ENCODE measurements around the gene RGL1. TPM values are rescaled to one million over a fixed set of nuclear protein-coding genes. Genes with fewer than 3 reads are reported as not detected.
A peak's percentile ranks its signal among the peaks of the same experiment; 100 is the strongest.

Gene RGL1
- total RNA-seq, 1 donor from 2014 or later, result 15.0 TPM

- H3K4me3 ChIP-seq, result no peak overlapping the region
- no peak for TF ChIP-seq CTCF (IDR thresholded peaks at IDR 0.05)
- no peak for TF ChIP-seq EZH2 (IDR thresholded peaks at IDR 0.05)
- no peak for TF ChIP-seq EZH2phosphoT487 (IDR thresholded peaks at IDR 0.05)
- H3K4me1 Mint-ChIP-seq, result peaks cover 58% of the 10 kb centered on the region
- no peaks in the 10 kb centered on the region for H3K27me3 ChIP-seq
- H3K79me2 ChIP-seq (ENCODE audit: low read depth), result no peaks in the 10 kb centered on the region
- no peak overlapping the region for H2AFZ ChIP-seq (replicated peaks)
- H3K4me2 ChIP-seq, result no peak overlapping the region
- H3K4me1 ChIP-seq, result peaks cover 38% of the 10 kb centered on the region
- H3F3A ChIP-seq (ENCODE audit: low read depth), result no peaks in the 10 kb centered on the region
- H3K27me3 Mint-ChIP-seq (ENCODE audit: insufficient read depth, low read depth), result no peaks in the 10 kb centered on the region
- no peak overlapping the region for H3K27ac ChIP-seq
- H4K20me1 ChIP-seq (ENCODE audit: low read depth), result no peaks in the 10 kb centered on the region
- H3K36me3 ChIP-seq, result no peaks in the 10 kb centered on the region
- peaks cover 3% of the 10 kb centered on the region for H3K9me3 Mint-ChIP-seq
- H3K4me3 Mint-ChIP-seq, result no peak overlapping the region
- H3K9ac ChIP-seq, result no peak overlapping the region
- H3K27ac Mint-ChIP-seq, result no peak overlapping the region
- DNase-seq (ENCODE audit: low spot score), result no peak
- H3K36me3 Mint-ChIP-seq, result peaks cover 28% of the 10 kb centered on the region
- no peaks in the 10 kb centered on the region for H3K9me3 ChIP-seq (ENCODE audit: low read depth)
These were observed 68.7 kb downstream of the RGL1 start for GRCh38 chr1:183873642-183874041.

DNA sequence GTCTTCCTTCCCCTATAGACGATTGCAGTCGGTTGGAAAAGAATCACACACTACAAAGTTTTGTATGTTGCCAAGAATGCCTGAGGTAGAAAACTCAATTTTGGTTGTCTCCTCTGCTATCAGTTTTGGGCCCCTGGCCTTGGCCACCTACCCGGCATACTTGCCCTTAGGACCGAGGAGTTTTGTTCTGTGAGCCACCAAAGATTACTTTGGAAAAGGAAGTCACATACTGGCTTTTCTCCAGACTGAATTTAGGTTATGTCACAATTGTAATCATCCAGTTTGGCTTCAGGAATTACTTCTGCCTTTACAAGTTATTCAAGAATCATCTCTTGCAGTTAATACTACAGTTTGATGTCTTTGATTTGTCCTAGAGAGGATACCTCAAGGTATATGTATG lies 71.4 kb downstream of the RGL1 start:
- no peaks in the 10 kb centered on the region for H3K27me3 Mint-ChIP-seq (ENCODE audit: insufficient read depth, low read depth)
- no peak overlapping the region for H3K4me3 ChIP-seq

GRCh38 chr1:183877053-183877720 lies 72.3 kb downstream of the RGL1 start:
- H3K27ac Mint-ChIP-seq, result peak overlapping the region; percentile 96
- no peak overlapping the region for H2AFZ ChIP-seq (replicated peaks)
- peaks cover 62% of the 10 kb centered on the region for H3K4me1 Mint-ChIP-seq
- no peak overlapping the region for H3K4me3 Mint-ChIP-seq
- TF ChIP-seq EZH2 (IDR thresholded peaks at IDR 0.05) (no peak), CTCF (IDR thresholded peaks at IDR 0.05) (no peak), EZH2phosphoT487 (IDR thresholded peaks at IDR 0.05) (no peak)
- no peak overlapping the region for H3K4me2 ChIP-seq
- no peaks in the 10 kb centered on the region for H3K36me3 ChIP-seq
- no peaks in the 10 kb centered on the region for H3K79me2 ChIP-seq (ENCODE audit: low read depth)
- no peaks in the 10 kb centered on the region for H3K27me3 Mint-ChIP-seq (ENCODE audit: insufficient read depth, low read depth)
- H3K4me1 ChIP-seq, result peaks cover 24% of the 10 kb centered on the region
- H3K9ac ChIP-seq, result no peak overlapping the region
- peak; percentile 36 for DNase-seq (ENCODE audit: low spot score)
- H4K20me1 ChIP-seq (ENCODE audit: low read depth), result no peaks in the 10 kb centered on the region
- peaks cover 39% of the 10 kb centered on the region for H3K36me3 Mint-ChIP-seq
- H3F3A ChIP-seq (ENCODE audit: low read depth), result no peaks in the 10 kb centered on the region
- H3K9me3 Mint-ChIP-seq, result no peaks in the 10 kb centered on the region
- H3K9me3 ChIP-seq (ENCODE audit: low read depth), result no peaks in the 10 kb centered on the region
- H3K27me3 ChIP-seq, result no peaks in the 10 kb centered on the region
- H3K4me3 ChIP-seq, result no peak overlapping the region
- peak overlapping the region; percentile 5 for H3K27ac ChIP-seq

More for the DNA sequence above, 71.4 kb downstream of the RGL1 start:
- Histone ChIP-seq H3K4me1 (peaks cover 21% of the 10 kb centered on the region), H3F3A (ENCODE audit: low read depth) (no peaks in the 10 kb centered on the region), H4K20me1 (ENCODE audit: low read depth) (no peaks in the 10 kb centered on the region), H3K4me2 (no peak overlapping the region), H3K9me3 (ENCODE audit: low read depth) (no peaks in the 10 kb centered on the region), H3K9ac (no peak overlapping the region), H3K27me3 (no peaks in the 10 kb centered on the region), H3K27ac (no peak overlapping the region), H3K36me3 (no peaks in the 10 kb centered on the region), H3K79me2 (ENCODE audit: low read depth) (no peaks in the 10 kb centered on the region), H2AFZ (replicated peaks) (no peak overlapping the region)
- Mint-ChIP-seq H3K4me1 (peaks cover 60% of the 10 kb centered on the region), H3K4me3 (no peak overlapping the region), H3K9me3 (no peaks in the 10 kb centered on the region), H3K27ac (peak overlapping the region; percentile 55), H3K36me3 (peaks cover 33% of the 10 kb centered on the region)
- no peak for TF ChIP-seq CTCF (IDR thresholded peaks at IDR 0.05)
- no peak for TF ChIP-seq EZH2 (IDR thresholded peaks at IDR 0.05)
- no peak for TF ChIP-seq EZH2phosphoT487 (IDR thresholded peaks at IDR 0.05)
- DNase-seq (ENCODE audit: low spot score), result no peak
